Activated naive CD4-positive, alpha-beta T cell treated with anti-CD3 and anti-CD28 coated beads for 36 hours (primary cell): Measurements from ENCODE around the gene S1PR2. TPM values are rescaled to one million over a fixed set of nuclear protein-coding genes. Genes with fewer than 3 reads are reported as not detected.
A peak's percentile ranks its signal among the peaks of the same experiment; 100 is the strongest.
"Not testable (repeated sequence)": the region's sequence is repeated elsewhere in the genome, so short reads cannot be mapped to it uniquely, and the experiment has no call there.

Experiments used
- CTCF ChIA-PET: fragments of 350-600 bp; sonication (Branson Sonifier 250); formaldehyde crosslinking; loops from one replicate; lab custom pipeline; 2021; ENCODE audit warnings: antibody characterized with exemption; lab: Charles Lee
- DNase-seq: peaks from one replicate; pipeline ENCODE4 v3.0.0-alpha.2; 2020
- H3K27ac Mint-ChIP-seq: one replicate; pipeline ENCODE4 v1.8.0; 2021; ENCODE audit warnings: mild to moderate bottlenecking, mixed read lengths
- H3K27me3 Mint-ChIP-seq: one replicate; pipeline ENCODE4 v1.8.0; 2021; ENCODE audit warnings: low read depth, mixed read lengths
- H3K36me3 Mint-ChIP-seq: one replicate; pipeline ENCODE4 v1.8.0; 2021; ENCODE audit warnings: low read depth, mixed read lengths
- H3K4me1 Mint-ChIP-seq: one replicate; pipeline ENCODE4 v1.8.0; 2021; ENCODE audit warnings: low read depth, mixed read lengths
- H3K4me3 Mint-ChIP-seq: one replicate; pipeline ENCODE4 v1.8.0; 2021; ENCODE audit warnings: mild to moderate bottlenecking, moderate library complexity, mixed read lengths
- H3K9me3 Mint-ChIP-seq: one replicate; pipeline ENCODE4 v1.8.0; 2021; ENCODE audit warnings: mixed read lengths
- intact Hi-C: fragments of 100-400 bp; cut with micrococcal nuclease; formaldehyde crosslinking; loops from one replicate; pipeline ENCODE4 v1.15.1; 2023
- microRNA-seq: library from miRNA; unstranded; fragments of <30 nt; microRNA quantifications from one replicate; pipeline ENCODE4 v1.2.0, GENCODE V29; 2022; ENCODE audit warnings: borderline microRNAs expressed, borderline replicate concordance
- total RNA-seq, 2 experiments: library from RNA; stranded (reverse); gene quantifications; one replicate each; pipeline ENCODE4 v1.2.3, GENCODE V29; 2021

The S1PR2 gene
- total RNA-seq, 2 experiments from 2014 or later: 3.4 TPM

- Mint-ChIP-seq H3K36me3 (peaks cover 32% of the 10 kb centered on the region), H3K9me3 (no peaks in the 10 kb centered on the region), H3K27ac (no peak overlapping the region), H3K4me3 (no peak overlapping the region), H3K27me3 (no peaks in the 10 kb centered on the region), H3K4me1 (peaks cover 19% of the 10 kb centered on the region)
- intact Hi-C loops: no loop called here
- no peak for DNase-seq
- CTCF ChIA-PET: no interaction called here
These were observed 48.3 kb downstream of the S1PR2 start for GRCh38 chr19:10182847-10183246.

- no peak overlapping the region for H3K4me3 Mint-ChIP-seq
- CTCF ChIA-PET: no interaction called here
- H3K27ac Mint-ChIP-seq: no peak overlapping the region
- intact Hi-C loops: no loop called here
- H3K4me1 Mint-ChIP-seq: peaks cover 16% of the 10 kb centered on the region
- H3K27me3 Mint-ChIP-seq: no peaks in the 10 kb centered on the region
- no peaks in the 10 kb centered on the region for H3K9me3 Mint-ChIP-seq
- peaks cover 36% of the 10 kb centered on the region for H3K36me3 Mint-ChIP-seq
- DNase-seq: no peak
These were observed 49.1 kb downstream of the S1PR2 start for GRCh38 chr19:10182076-10182475.

GRCh38 chr19:10180459-10180858 is 50.7 kb downstream of the S1PR2 start:
- Mint-ChIP-seq H3K4me1 (peaks cover 13% of the 10 kb centered on the region), H3K27ac (no peak overlapping the region), H3K9me3 (no peaks in the 10 kb centered on the region), H3K4me3 (no peak overlapping the region), H3K36me3 (peaks cover 41% of the 10 kb centered on the region), H3K27me3 (no peaks in the 10 kb centered on the region)
- CTCF ChIA-PET: no interaction called here
- DNase-seq: no peak
- intact Hi-C loops: no loop called here

GRCh38 chr19:10180024-10180423 is 51.1 kb downstream of the S1PR2 start:
- DNase-seq, CTCF ChIA-PET, H3K4me3 Mint-ChIP-seq, H3K9me3 Mint-ChIP-seq, H3K27ac Mint-ChIP-seq, intact Hi-C loops, H3K27me3 Mint-ChIP-seq: not testable (repeated sequence)
- Mint-ChIP-seq H3K4me1 (peaks cover 13% of the 10 kb centered on the region), H3K36me3 (peaks cover 43% of the 10 kb centered on the region)

- Mint-ChIP-seq H3K27me3 (no peaks in the 10 kb centered on the region), H3K4me3 (no peak overlapping the region), H3K36me3 (peaks cover 61% of the 10 kb centered on the region), H3K9me3 (no peaks in the 10 kb centered on the region), H3K4me1 (peaks cover 12% of the 10 kb centered on the region), H3K27ac (peak overlapping the region; percentile 12)
- CTCF ChIA-PET: no interaction called here
- DNase-seq: no peak
- intact Hi-C loops: no loop called here
These were observed 57.6 kb downstream of the S1PR2 start for GRCh38 chr19:10173527-10173926.

Small RNA genes lying within 50 kb of the gene (microRNA-seq; reads per million reads assigned to microRNA genes)
- not detected for gene MIR4322

Other genes starting within 250 kb of the S1PR2 start
- under 1 TPM in 1 of 2 experiments, not detected in 1; 0.05 TPM for gene COL5A3, start 220.8 kb downstream of the S1PR2 start, total RNA-seq
- not detected for gene RDH8, start 217.8 kb downstream of the S1PR2 start, total RNA-seq
- 10 to 100 TPM; 28.3 to 31.9 TPM for gene SHFL, start 145.0 kb downstream of the S1PR2 start, total RNA-seq
- gene ANGPTL6, start 128.7 kb downstream of the S1PR2 start, total RNA-seq: 10 to 100 TPM; 18.6 to 20.7 TPM
- 10 to 100 TPM; 59.7 to 60.0 TPM for gene PPAN, start 125.0 kb downstream of the S1PR2 start, total RNA-seq
- 10 to 100 TPM; 11.8 to 12.2 TPM for gene P2RY11, start 119.6 kb downstream of the S1PR2 start, total RNA-seq
- 100 to 1,000 TPM; 213 to 222 TPM for gene EIF3G, start 111.4 kb downstream of the S1PR2 start, total RNA-seq
- 100 to 1,000 TPM; 365 to 371 TPM for gene DNMT1, start 36.4 kb downstream of the S1PR2 start, total RNA-seq
- 100 to 1,000 TPM; 115 to 116 TPM for gene MRPL4, start 20.9 kb upstream of the S1PR2 start, total RNA-seq
- gene ICAM1, start 39.8 kb upstream of the S1PR2 start, total RNA-seq: 10 to 100 TPM; 11.5 to 12.0 TPM
- not detected for gene ICAM4, start 55.6 kb upstream of the S1PR2 start, total RNA-seq
- gene ICAM5, start 58.6 kb upstream of the S1PR2 start, total RNA-seq: under 1 TPM; 0.72 to 0.81 TPM
- 1 to 10 TPM in 1 of 2 experiments, under 1 TPM in 1; 0.86 to 1.1 TPM for gene ZGLP1, start 78.5 kb upstream of the S1PR2 start, total RNA-seq
- 1 to 10 TPM; 9.5 to 9.7 TPM for gene FDX2, start 84.7 kb upstream of the S1PR2 start, total RNA-seq
- gene RAVER1, start 102.2 kb upstream of the S1PR2 start, total RNA-seq: 10 to 100 TPM; 63.0 to 69.0 TPM
- gene ICAM3, start 108.3 kb upstream of the S1PR2 start, total RNA-seq: 100 to 1,000 TPM; 109 to 114 TPM
- gene TYK2, start 149.2 kb upstream of the S1PR2 start, total RNA-seq: 100 to 1,000 TPM; 175 to 190 TPM
- 100 to 1,000 TPM; 158 to 164 TPM for gene CDC37, start 172.2 kb upstream of the S1PR2 start, total RNA-seq
- 1 to 10 TPM; 5.5 TPM for gene PDE4A, start 189.2 kb upstream of the S1PR2 start, total RNA-seq